ENCODE measurements around the gene CES2.

GRCh38 chr16:66927918-66928649 lies 7.2 kb upstream of the CES2 start:
- no peak for TF ChIP-seq GATA2 (CRISPR knock-in tag; IDR thresholded peaks at IDR 0.05)
- TF ChIP-seq, protein P1, sequence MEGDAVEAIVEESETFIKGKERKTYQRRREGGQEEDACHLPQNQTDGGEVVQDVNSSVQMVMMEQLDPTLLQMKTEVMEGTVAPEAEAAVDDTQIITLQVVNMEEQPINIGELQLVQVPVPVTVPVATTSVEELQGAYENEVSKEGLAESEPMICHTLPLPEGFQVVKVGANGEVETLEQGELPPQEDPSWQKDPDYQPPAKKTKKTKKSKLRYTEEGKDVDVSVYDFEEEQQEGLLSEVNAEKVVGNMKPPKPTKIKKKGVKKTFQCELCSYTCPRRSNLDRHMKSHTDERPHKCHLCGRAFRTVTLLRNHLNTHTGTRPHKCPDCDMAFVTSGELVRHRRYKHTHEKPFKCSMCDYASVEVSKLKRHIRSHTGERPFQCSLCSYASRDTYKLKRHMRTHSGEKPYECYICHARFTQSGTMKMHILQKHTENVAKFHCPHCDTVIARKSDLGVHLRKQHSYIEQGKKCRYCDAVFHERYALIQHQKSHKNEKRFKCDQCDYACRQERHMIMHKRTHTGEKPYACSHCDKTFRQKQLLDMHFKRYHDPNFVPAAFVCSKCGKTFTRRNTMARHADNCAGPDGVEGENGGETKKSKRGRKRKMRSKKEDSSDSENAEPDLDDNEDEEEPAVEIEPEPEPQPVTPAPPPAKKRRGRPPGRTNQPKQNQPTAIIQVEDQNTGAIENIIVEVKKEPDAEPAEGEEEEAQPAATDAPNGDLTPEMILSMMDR (IDR thresholded peaks at IDR 0.05), result no peak
- TF ChIP-seq SIN3A (IDR thresholded peaks at IDR 0.05; ENCODE audit: borderline replicate concordance, low read depth, low read length), result no peak
- TF ChIP-seq RXRA (IDR thresholded peaks at IDR 0.05; ENCODE audit: borderline replicate concordance, low read depth), result peak; percentile 39; the same call in 1 of the 2 replicates

Measured in SK-N-SH (cell line).